ENCODE results near the gene CASZ1.

DNA sequence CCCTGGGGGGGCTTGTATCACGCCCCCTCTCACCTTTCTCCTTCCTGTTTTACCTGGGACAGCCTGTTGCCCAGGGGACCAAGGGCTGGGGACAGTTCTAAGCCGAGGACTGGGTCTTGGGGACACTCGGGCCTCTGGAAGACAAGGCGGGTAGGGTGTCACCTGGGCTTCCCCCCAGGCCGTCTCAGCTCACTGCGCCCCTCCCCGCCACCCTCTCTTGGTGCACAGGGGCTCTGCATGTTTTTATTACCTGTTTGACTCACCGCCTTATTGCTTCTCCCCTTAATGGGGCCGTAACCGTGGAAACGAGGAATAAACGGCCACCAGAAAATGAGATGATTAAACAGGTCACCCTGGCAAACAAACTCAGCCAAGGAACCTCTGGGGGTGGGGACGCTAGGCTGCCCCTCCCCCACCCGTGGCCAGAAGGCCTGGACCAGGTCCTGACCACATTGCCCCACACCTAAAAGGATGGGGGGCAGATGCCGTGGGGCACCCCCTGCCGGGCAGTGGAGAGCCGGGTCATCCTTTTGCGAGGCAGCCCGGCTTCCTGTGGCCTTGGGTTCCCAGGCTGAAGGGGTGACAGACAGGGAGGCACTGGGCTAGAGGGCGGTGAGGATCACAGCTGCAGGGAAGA, 109.9 kb downstream of the CASZ1 start:
- TF ChIP-seq, protein P1, sequence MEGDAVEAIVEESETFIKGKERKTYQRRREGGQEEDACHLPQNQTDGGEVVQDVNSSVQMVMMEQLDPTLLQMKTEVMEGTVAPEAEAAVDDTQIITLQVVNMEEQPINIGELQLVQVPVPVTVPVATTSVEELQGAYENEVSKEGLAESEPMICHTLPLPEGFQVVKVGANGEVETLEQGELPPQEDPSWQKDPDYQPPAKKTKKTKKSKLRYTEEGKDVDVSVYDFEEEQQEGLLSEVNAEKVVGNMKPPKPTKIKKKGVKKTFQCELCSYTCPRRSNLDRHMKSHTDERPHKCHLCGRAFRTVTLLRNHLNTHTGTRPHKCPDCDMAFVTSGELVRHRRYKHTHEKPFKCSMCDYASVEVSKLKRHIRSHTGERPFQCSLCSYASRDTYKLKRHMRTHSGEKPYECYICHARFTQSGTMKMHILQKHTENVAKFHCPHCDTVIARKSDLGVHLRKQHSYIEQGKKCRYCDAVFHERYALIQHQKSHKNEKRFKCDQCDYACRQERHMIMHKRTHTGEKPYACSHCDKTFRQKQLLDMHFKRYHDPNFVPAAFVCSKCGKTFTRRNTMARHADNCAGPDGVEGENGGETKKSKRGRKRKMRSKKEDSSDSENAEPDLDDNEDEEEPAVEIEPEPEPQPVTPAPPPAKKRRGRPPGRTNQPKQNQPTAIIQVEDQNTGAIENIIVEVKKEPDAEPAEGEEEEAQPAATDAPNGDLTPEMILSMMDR (IDR thresholded peaks at IDR 0.05) = no peak
- TF ChIP-seq EZH2phosphoT487 (IDR thresholded peaks at IDR 0.05) (no peak), EZH2 (IDR thresholded peaks at IDR 0.05) (no peak)

All from neural progenitor cell (in vitro differentiated cells).